ENCODE data around the gene NOL9. TPM values are rescaled to one million over a fixed set of nuclear protein-coding genes. Genes with fewer than 3 reads are reported as not detected.

NOL9 gene
- polyA plus RNA-seq, 1 of the 3 experiments (the other 2 are of a cell fraction) = 7.1 TPM

- POLR2A ChIA-PET = no interaction called here
- CTCF ChIA-PET = interaction anchor here (0.7 to 16.2 kb wide), 11 partner anchors 8 to 267 kb away, joined by 3 to 439 read pairs (median 7); partner anchors contain the start of genes NOL9, TAS1R1 and TNFRSF25
- Histone ChIP-seq H3K4me2 (no peak overlapping the region), H3K9me3 (no peaks in the 10 kb centered on the region), H3F3A (replicated peaks; ENCODE audit: insufficient read depth) (no peaks in the 10 kb centered on the region), H3K27ac (ENCODE audit: low read depth in 2 of 2, low read length in 1 of 2) (no peak overlapping the region), H3K79me2 (ENCODE audit: insufficient read depth) (no peaks in the 10 kb centered on the region), H3K27me3 (ENCODE audit: insufficient read depth) (no peaks in the 10 kb centered on the region), H4K20me1 (ENCODE audit: insufficient read depth) (no peaks in the 10 kb centered on the region), H3K9me2 (no peaks in the 10 kb centered on the region), H3K4me1 (ENCODE audit: control insufficient read depth in 1 of 2, insufficient read depth in 2 of 2, low read depth in 1 of 2, low read length in 1 of 2) (peaks cover 0 to 2% of the 10 kb centered on the region in 2 experiments; a peak in 1 of 4 replicates), H2AFZ (ENCODE audit: low read depth) (no peak overlapping the region), H3K9ac (no peak overlapping the region), H3K36me3 (replicated peaks in 1 of 2; ENCODE audit: control insufficient read depth in 1 of 2, insufficient read depth in 2 of 2, low read length in 1 of 2) (peaks cover 0 to 8% of the 10 kb centered on the region in 2 experiments), H3K4me3 (ENCODE audit: low read depth in 2 of 2, low read length in 1 of 2) (no peak overlapping the region)
- 92% methylated on average over 20 of the region's 24 CpGs for WGBS (ENCODE audit: low lambda C conversion rate)
- TF ChIP-seq YY1 (IDR thresholded peaks at IDR 0.05; ENCODE audit: low read depth) = no peak
- no peak for TF ChIP-seq RCOR1 (IDR thresholded peaks at IDR 0.05; ENCODE audit: low read length)
- no peak for TF ChIP-seq RXRA (IDR thresholded peaks at IDR 0.05; ENCODE audit: borderline replicate concordance, low read depth)
- TF ChIP-seq ELF1 (IDR thresholded peaks at IDR 0.05) = no peak
- DNase-seq = no peak
Observed at GRCh38 chr1:6477039-6477820, 77.1 kb downstream of the NOL9 start.

- Histone ChIP-seq H3K27ac (ENCODE audit: low read depth in 2 of 2, low read length in 1 of 2) (no peak overlapping the region), H4K20me1 (ENCODE audit: insufficient read depth) (no peaks in the 10 kb centered on the region), H3K9me2 (no peaks in the 10 kb centered on the region), H3F3A (replicated peaks; ENCODE audit: insufficient read depth) (no peaks in the 10 kb centered on the region), H3K27me3 (ENCODE audit: insufficient read depth) (no peaks in the 10 kb centered on the region), H3K4me2 (no peak overlapping the region), H2AFZ (ENCODE audit: low read depth) (no peak overlapping the region), H3K9ac (no peak overlapping the region), H3K79me2 (ENCODE audit: insufficient read depth) (no peaks in the 10 kb centered on the region), H3K9me3 (no peaks in the 10 kb centered on the region), H3K4me1 (ENCODE audit: control insufficient read depth in 1 of 2, insufficient read depth in 2 of 2, low read depth in 1 of 2, low read length in 1 of 2) (peaks cover 0 to 2% of the 10 kb centered on the region in 2 experiments; a peak in 1 of 4 replicates), H3K4me3 (ENCODE audit: low read depth in 2 of 2, low read length in 1 of 2) (no peak overlapping the region), H3K36me3 (replicated peaks in 1 of 2; ENCODE audit: control insufficient read depth in 1 of 2, insufficient read depth in 2 of 2, low read length in 1 of 2) (peaks cover 0 to 13% of the 10 kb centered on the region in 2 experiments)
- DNase-seq = no peak
- WGBS (ENCODE audit: low lambda C conversion rate) = 96% methylated on average over 5 of the region's 5 CpGs
- TF ChIP-seq MXI1 (IDR thresholded peaks at IDR 0.05; ENCODE audit: low read depth, low read length) = no peak
- TF ChIP-seq MAX (IDR thresholded peaks at IDR 0.05; ENCODE audit: low read depth) = no peak
- no peak for TF ChIP-seq FOSL2 (IDR thresholded peaks at IDR 0.05; ENCODE audit: borderline replicate concordance, low read depth)
- TF ChIP-seq MEF2A (IDR thresholded peaks at IDR 0.05; ENCODE audit: borderline replicate concordance, low read depth) = no peak
- TF ChIP-seq TCF12 (IDR thresholded peaks at IDR 0.05) = no peak
- no peak for TF ChIP-seq FOXM1 (IDR thresholded peaks at IDR 0.05; ENCODE audit: low read depth)
- no peak for TF ChIP-seq NFIC (IDR thresholded peaks at IDR 0.05; ENCODE audit: borderline replicate concordance)
- TF ChIP-seq CTCF (IDR thresholded peaks at IDR 0.05) = no peak
- no peak for TF ChIP-seq POLR2AphosphoS5 (IDR thresholded peaks at IDR 0.05; ENCODE audit: low read depth, low read length)
- no peak for TF ChIP-seq TAF1 (IDR thresholded peaks at IDR 0.05; ENCODE audit: borderline replicate concordance, low read depth, low read length)
- no peak for TF ChIP-seq JUND (IDR thresholded peaks at IDR 0.05)
- no peak for TF ChIP-seq RXRA (IDR thresholded peaks at IDR 0.05; ENCODE audit: borderline replicate concordance, low read depth)
- TF ChIP-seq ZBTB33 (IDR thresholded peaks at IDR 0.05; ENCODE audit: borderline replicate concordance, low read depth) = no peak
- no peak for TF ChIP-seq GATA2 (CRISPR knock-in tag; IDR thresholded peaks at IDR 0.05)
- TF ChIP-seq USF1 (IDR thresholded peaks at IDR 0.05; ENCODE audit: borderline replicate concordance, low read depth) = no peak
- TF ChIP-seq ELF1 (IDR thresholded peaks at IDR 0.05) = no peak
- TF ChIP-seq GABPA (IDR thresholded peaks at IDR 0.05; ENCODE audit: low read depth) = no peak
- TF ChIP-seq USF2 (IDR thresholded peaks at IDR 0.05; ENCODE audit: borderline replicate concordance, low read depth, low read length) = no peak
- CTCF ChIA-PET = interaction anchor here (0.9 to 3.3 kb wide), 11 partner anchors 9 to 230 kb away, joined by 3 to 19 read pairs (median 6); partner anchors contain the start of genes NOL9, TAS1R1 and TNFRSF25
- POLR2A ChIA-PET = no interaction called here
Observed at GRCh38 chr1:6476483-6476882, 77.8 kb downstream of the NOL9 start.
